H1 (cell line): ENCODE measurements around the gene ZDHHC22. TPM values are rescaled to one million over a fixed set of nuclear protein-coding genes. Genes with fewer than 3 reads are reported as not detected.

Experiments used
- CTCF ChIA-PET: fragments of 300-600 bp; sonication (Branson Sonifier 250); formaldehyde crosslinking; loops from one replicate; lab custom pipeline; 2021; ENCODE audit not compliant: partially characterized antibody; lab: Charles Lee
- POLR2A ChIA-PET: fragments of 300-600 bp; sonication (Branson Sonifier 250); formaldehyde crosslinking; loops from one replicate; lab custom pipeline; 2021; ENCODE audit warnings: inconsistent platforms; ENCODE audit not compliant: partially characterized antibody; lab: Charles Lee
- DNase-seq, 2 experiments: peaks; one replicate each; pipeline versions ENCODE4 v3.0.0 to v3.0.0-alpha.2; 2010 to 2022; ENCODE audit warnings: low spot score in 2 of 2, low read depth in 1 of 2, mixed read lengths in 1 of 2
- FAIRE-seq: peaks from 2 replicates; lab custom pipeline; 2011; peaks lifted over from hg19 to GRCh38; lab: Jason Lieb, UNC
- H2AFZ ChIP-seq: 2 replicates; pipeline ENCODE4 v1.8.1; 2012; ENCODE audit warnings: low read length, inconsistent platforms
- H2AK5ac ChIP-seq: 2 replicates; pipeline ENCODE4 v1.6.1; 2013; ENCODE audit warnings: low read depth, low read length
- H2BK120ac ChIP-seq: replicated peaks from 2 replicates; pipeline ENCODE3; 2013; ENCODE audit warnings: low read depth, low read length, inconsistent platforms
- H2BK12ac ChIP-seq: 2 replicates; pipeline ENCODE4 v1.6.1; 2013; ENCODE audit warnings: low read depth, low read length
- H2BK15ac ChIP-seq: 2 replicates; pipeline ENCODE4 v1.6.1; 2013; ENCODE audit warnings: low read length
- H2BK20ac ChIP-seq: 2 replicates; pipeline ENCODE4 v1.6.1; 2013; ENCODE audit warnings: low read length
- H2BK5ac ChIP-seq: 2 replicates; pipeline ENCODE4 v1.6.1; 2013; ENCODE audit warnings: low read depth, low read length
- H3K14ac ChIP-seq: 2 replicates; pipeline ENCODE4 v1.6.1; 2013; ENCODE audit warnings: inconsistent platforms; ENCODE audit not compliant: insufficient read length
- H3K18ac ChIP-seq: 2 replicates; pipeline ENCODE4 v1.6.1; 2013; ENCODE audit warnings: low read length; ENCODE audit errors: extremely low read depth
- H3K23ac ChIP-seq: 2 replicates; pipeline ENCODE4 v1.6.1; 2013; ENCODE audit warnings: inconsistent platforms; ENCODE audit not compliant: insufficient read length
- H3K23me2 ChIP-seq: 2 replicates; pipeline ENCODE4 v1.6.1; 2013; ENCODE audit warnings: low read depth, low read length
- H3K27ac ChIP-seq: 2 replicates; pipeline ENCODE4 v1.6.1; 2011; ENCODE audit warnings: low read depth, low read length, inconsistent platforms
- H3K27me3 ChIP-seq, 4 experiments: replicated peaks in 1 of 4; 1 replicate in 1 of 4; 2 replicates in 3 of 4; pipeline versions ENCODE4 v1.6.1 to v1.8.1; 2011 to 2013; ENCODE audit warnings: low read length in 3 of 4, mild to moderate bottlenecking in 3 of 4, inconsistent platforms in 2 of 4, mixed read lengths in 2 of 4, moderate library complexity in 1 of 4; ENCODE audit not compliant: control insufficient read depth in 3 of 4, insufficient read depth in 3 of 4; ENCODE audit errors: extremely low read depth in 1 of 4
- H3K36me3 ChIP-seq, 4 experiments: 2 replicates each; pipeline versions ENCODE4 v1.6.1 to v1.8.1; 2011 to 2013; ENCODE audit warnings: mild to moderate bottlenecking in 4 of 4, low read length in 3 of 4, moderate library complexity in 2 of 4, control low read depth in 1 of 4, inconsistent platforms in 1 of 4; ENCODE audit not compliant: insufficient read depth in 4 of 4, control insufficient read depth in 2 of 4
- H3K4ac ChIP-seq: replicated peaks from 2 replicates; pipeline ENCODE3; 2013; ENCODE audit warnings: low read length, low read depth, mixed read lengths, inconsistent platforms; ENCODE audit not compliant: insufficient read length
- H3K4me1 ChIP-seq, 4 experiments: replicated peaks in 1 of 4; 1 replicate in 1 of 4; 2 replicates in 3 of 4; pipeline versions ENCODE4 v1.6.1 to v1.8.1; 2011 to 2013; ENCODE audit warnings: low read length in 3 of 4, inconsistent platforms in 2 of 4, mixed read lengths in 1 of 4; ENCODE audit not compliant: insufficient read depth in 4 of 4, control insufficient read depth in 3 of 4
- H3K4me2 ChIP-seq, 2 experiments: 2 replicates each; pipeline versions ENCODE4 v1.6.1 to v1.8.1; 2011 to 2013; ENCODE audit warnings: low read depth in 2 of 2, low read length in 2 of 2, control low read depth in 1 of 2, inconsistent platforms in 1 of 2, mild to moderate bottlenecking in 1 of 2; ENCODE audit not compliant: insufficient read depth in 1 of 2
- H3K4me3 ChIP-seq, 4 experiments: fragments of 200-600, 300-600 bp in 1 of 4; sonication (generic), shearing (Covaris generic), sonication (Bioruptor Twin) in 1 of 4; 2 replicates each; pipeline versions ENCODE4 v1.5.1 to v1.8.1; 2011 to 2016; ENCODE audit warnings: low read length in 4 of 4, low read depth in 3 of 4, control low read depth in 2 of 4, inconsistent platforms in 2 of 4, mild to moderate bottlenecking in 2 of 4, mixed read lengths in 1 of 4, moderate library complexity in 1 of 4; ENCODE audit not compliant: insufficient read depth in 2 of 4; ENCODE audit errors: extremely low read depth in 1 of 4
- H3K56ac ChIP-seq: replicated peaks from 2 replicates; pipeline ENCODE3; 2013; ENCODE audit warnings: low read depth, mild to moderate bottlenecking, mixed read lengths, low read length, inconsistent platforms; ENCODE audit not compliant: insufficient read length
- H3K79me1 ChIP-seq: 2 replicates; pipeline ENCODE4 v1.6.1; 2013; ENCODE audit warnings: low read depth, low read length, control low read depth
- H3K79me2 ChIP-seq, 2 experiments: 2 replicates each; pipeline versions ENCODE4 v1.6.1 to v1.8.1; 2012 to 2013; ENCODE audit warnings: low read length in 2 of 2, mild to moderate bottlenecking in 2 of 2, inconsistent platforms in 1 of 2; ENCODE audit not compliant: insufficient read depth in 2 of 2, control insufficient read depth in 1 of 2
- H3K9ac ChIP-seq, 4 experiments: replicated peaks in 1 of 4; 1 replicate in 1 of 4; 2 replicates in 3 of 4; pipeline versions ENCODE4 v1.6.1 to v1.8.1; 2011 to 2013; ENCODE audit warnings: low read depth in 3 of 4, low read length in 3 of 4, control low read depth in 2 of 4, mild to moderate bottlenecking in 2 of 4, moderate library complexity in 2 of 4, inconsistent platforms in 1 of 4; ENCODE audit errors: extremely low read depth in 1 of 4
- H3K9me3 ChIP-seq, 2 experiments: 2 replicates each; pipeline versions ENCODE4 v1.6.1 to v1.8.1; 2012 to 2013; ENCODE audit warnings: mild to moderate bottlenecking in 2 of 2, moderate library complexity in 2 of 2, control low read depth in 1 of 2, inconsistent platforms in 1 of 2, low read depth in 1 of 2, low read length in 1 of 2, mixed read lengths in 1 of 2; ENCODE audit not compliant: insufficient read depth in 2 of 2
- H4K20me1 ChIP-seq, 2 experiments: replicated peaks in 1 of 2; 2 replicates each; pipeline versions ENCODE3 to v1.8.1; 2011 to 2013; ENCODE audit warnings: inconsistent platforms in 2 of 2, low read length in 2 of 2, mild to moderate bottlenecking in 1 of 2; ENCODE audit not compliant: insufficient read depth in 2 of 2, control insufficient read depth in 1 of 2
- H4K5ac ChIP-seq: 2 replicates; pipeline ENCODE4 v1.6.1; 2013; ENCODE audit warnings: low read length, low read depth, mixed read lengths, inconsistent platforms; ENCODE audit not compliant: insufficient read length
- H4K8ac ChIP-seq: 2 replicates; pipeline ENCODE4 v1.8.0; 2013; ENCODE audit warnings: mild to moderate bottlenecking, moderate library complexity, low read length, inconsistent platforms; ENCODE audit not compliant: insufficient read depth; ENCODE audit errors: extremely low read depth
- H4K91ac ChIP-seq: replicated peaks from 2 replicates; pipeline ENCODE3; 2013; ENCODE audit warnings: low read length, mixed read lengths, inconsistent platforms; ENCODE audit not compliant: insufficient read length
- BCL11A ChIP-seq, 2 experiments: IDR thresholded peaks; one replicate each; pipeline ENCODE4 v1.6.1; 2011; ENCODE audit warnings: low read depth in 2 of 2, low read length in 2 of 2, mild to moderate bottlenecking in 2 of 2
- CBX8 ChIP-seq: fragments of 300-800, 300-1000 bp; sonication (generic); IDR thresholded peaks from 2 replicates; pipeline ENCODE4 v1.7.1; 2016; ENCODE audit warnings: low read depth, low read length, borderline replicate concordance
- EP300 ChIP-seq, 2 experiments: IDR thresholded peaks; 1 replicate in 1 of 2; 2 replicates in 1 of 2; pipeline ENCODE4 v1.6.1; 2011 to 2012; ENCODE audit warnings: low read depth in 2 of 2, low read length in 2 of 2, mild to moderate bottlenecking in 2 of 2, borderline replicate concordance in 1 of 2, inconsistent platforms in 1 of 2, moderate library complexity in 1 of 2
- GTF2F1 ChIP-seq: IDR thresholded peaks from 2 replicates; pipeline ENCODE4 v1.6.1; 2012; ENCODE audit warnings: low read depth, low read length, improper control_type of control experiment, borderline replicate concordance
- JUN ChIP-seq: IDR thresholded peaks from 2 replicates; pipeline ENCODE4 v1.6.1; 2011; ENCODE audit warnings: low read depth, mild to moderate bottlenecking, improper control_type of control experiment, low read length
- SAP30 ChIP-seq: fragments of 300-600 bp; sonication (generic); IDR thresholded peaks from 2 replicates; pipeline ENCODE4 v1.7.1; 2012; ENCODE audit warnings: low read length, moderate library complexity, mild to moderate bottlenecking, inconsistent platforms; ENCODE audit not compliant: insufficient read depth, insufficient replicate concordance
- SIN3A ChIP-seq, 2 experiments: IDR thresholded peaks in 1 of 2; conservative IDR thresholded peaks in 1 of 2; 2 replicates each; pipeline ENCODE4 v1.6.1; 2011 to 2012; ENCODE audit warnings: low read length in 2 of 2, improper control_type of control experiment in 1 of 2, low read depth in 1 of 2, mild to moderate bottlenecking in 1 of 2
- TAF7 ChIP-seq: optimal IDR thresholded peaks from 2 replicates; pipeline ENCODE3; 2011; ENCODE audit warnings: low read depth, mild to moderate bottlenecking, inconsistent platforms, low read length, moderate library complexity, borderline replicate concordance
- WGBS, 2 experiments: shearing (Covaris generic) in 1 of 2; methylation state at CpG; one replicate each; pipeline versions ENCODE4 v1.1.6 to v1.1.7; 2013 to 2015; ENCODE audit warnings: low lambda C conversion rate in 2 of 2, mixed read lengths in 2 of 2, inconsistent platforms in 1 of 2, low coverage in 1 of 2, missing lambda C conversion rate in 1 of 2; ENCODE audit not compliant: insufficient replicate concordance in 2 of 2, insufficient coverage in 1 of 2, insufficient read length in 1 of 2; ENCODE audit errors: extremely low coverage in 1 of 2, missing lambda C conversion rate in 1 of 2; 5-methylcytosine and 5-hydroxymethylcytosine counted together
- polyA plus RNA-seq, 7 experiments: library from polyadenylated mRNA; depleted of rRNA in 3 of 7; stranded (reverse) in 5 of 7; unstranded in 2 of 7; fragments of >200 nt in 5 of 7; fragments of 200-250 nt in 2 of 7; gene quantifications; 1 replicate in 5 of 7; 2 replicates in 1 of 7; 4 replicates in 1 of 7; pipeline versions ENCODE4 v1.2.1 to v1.2.3, GENCODE V29; 2011 to 2013; ENCODE audit warnings: missing spikeins in 2 of 7, mixed read lengths in 2 of 7
- total RNA-seq: library from RNA; stranded (reverse); fragmentation: NEBNext Ultra II Directional; extraction: Animal tissue kit (Norgen Biotek cat#: 25700); gene quantifications from 2 replicates; pipeline ENCODE4 v1.2.1, GENCODE V29; 2021

The ZDHHC22 gene
- total and polyA plus RNA-seq, 2 of the 8 experiments (the other 6 are each of a cell fraction or from before 2014, with no cell fraction given), result 23.8 to 55.2 TPM

DNA sequence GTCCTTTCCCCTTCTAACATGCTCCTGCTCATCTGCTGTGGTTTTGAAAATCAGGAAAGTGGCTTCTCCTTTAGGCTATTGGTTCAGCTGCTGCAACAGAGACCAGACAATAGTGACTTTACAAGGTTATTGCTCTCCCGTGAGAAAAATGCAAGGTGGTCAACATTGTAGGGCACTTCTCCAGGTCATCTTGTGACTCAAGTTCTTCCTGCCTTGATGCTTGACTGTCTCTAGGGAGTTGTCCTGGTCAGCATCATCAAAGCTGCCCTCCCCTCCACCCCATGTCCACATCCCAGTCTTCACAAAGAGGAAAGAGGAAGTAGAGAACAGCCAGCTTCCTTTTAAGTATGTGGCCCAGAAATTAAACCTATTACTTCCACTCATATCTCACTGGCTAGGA is 36.1 kb upstream of the ZDHHC22 start:
- H3K9ac ChIP-seq, result no peak overlapping the region
- no peak overlapping the region for H3K56ac ChIP-seq
- no peaks in the 10 kb centered on the region for H3K79me2 ChIP-seq
- no peak overlapping the region for H2BK5ac ChIP-seq
- no peak overlapping the region for H3K18ac ChIP-seq
- no peak overlapping the region for H4K91ac ChIP-seq
- no peak for FAIRE-seq
- peaks cover 6% of the 10 kb centered on the region; the same call in 1 of the 2 replicates for H3K23me2 ChIP-seq
- no peak for DNase-seq
- H3K27me3 ChIP-seq, result no peaks in the 10 kb centered on the region
- WGBS, 2 experiments, result 100% methylated on average over 1 of the region's 1 CpG; no CpG with 5 or more reads in 1 of the 2 experiments
- POLR2A ChIA-PET, result no interaction called here
- H2BK120ac ChIP-seq, result no peak overlapping the region
- no peak overlapping the region for H4K5ac ChIP-seq
- H3K14ac ChIP-seq, result no peak overlapping the region
- H4K20me1 ChIP-seq, result no peaks in the 10 kb centered on the region
- H2AK5ac ChIP-seq, result no peak overlapping the region
- H3K36me3 ChIP-seq, result no peaks in the 10 kb centered on the region
- H3K4me1 ChIP-seq, result peaks cover 3 to 11% (median 7%) of the 10 kb centered on the region in 4 experiments; a peak in 6 of 7 replicates
- no peak overlapping the region for H3K4ac ChIP-seq
- H2BK12ac ChIP-seq, result no peak overlapping the region
- TF ChIP-seq BCL11A (IDR thresholded peaks at IDR 0.05; ENCODE audit: low read depth in 2 of 2, low read length in 2 of 2) (no peak), EP300 (IDR thresholded peaks at IDR 0.05; ENCODE audit: borderline replicate concordance in 1 of 2, low read depth in 2 of 2, low read length in 2 of 2) (no peak), TAF7 (no peak), JUN (no peak), CBX8 (no peak), SIN3A (conservative IDR thresholded peaks at IDR 0.05 in 1 of 2, IDR thresholded peaks at IDR 0.05 in 1 of 2; ENCODE audit: low read depth in 1 of 2, low read length in 2 of 2) (no peak), SAP30 (no peak), GTF2F1 (no peak)
- H3K9me3 ChIP-seq, result no peaks in the 10 kb centered on the region
- H3K23ac ChIP-seq, result no peak overlapping the region
- CTCF ChIA-PET, result interaction anchor here (1.2 to 3.3 kb wide), 4 partner anchors 27 to 48 kb away, joined by 3 to 16 read pairs (median 4); partner anchors contain the start of gene ZDHHC22
- no peaks in the 10 kb centered on the region for H3K79me1 ChIP-seq
- no peak overlapping the region for H2BK15ac ChIP-seq
- no peak overlapping the region for H3K27ac ChIP-seq
- no peak overlapping the region; the same call in 1 of the 2 replicates for H4K8ac ChIP-seq
- no peak overlapping the region for H3K4me3 ChIP-seq
- H3K4me2 ChIP-seq, result no peak overlapping the region
- no peak overlapping the region for H2BK20ac ChIP-seq
- H2AFZ ChIP-seq, result no peak overlapping the region
